AML-193 (cell line): Measurements from ENCODE around the gene SCNN1B.

Experiments used
- DNase-seq, 2 experiments: peaks; one replicate each; lab custom pipeline; 2025; lab: John Stamatoyannopoulos, UW

Gene SCNN1B

DNA sequence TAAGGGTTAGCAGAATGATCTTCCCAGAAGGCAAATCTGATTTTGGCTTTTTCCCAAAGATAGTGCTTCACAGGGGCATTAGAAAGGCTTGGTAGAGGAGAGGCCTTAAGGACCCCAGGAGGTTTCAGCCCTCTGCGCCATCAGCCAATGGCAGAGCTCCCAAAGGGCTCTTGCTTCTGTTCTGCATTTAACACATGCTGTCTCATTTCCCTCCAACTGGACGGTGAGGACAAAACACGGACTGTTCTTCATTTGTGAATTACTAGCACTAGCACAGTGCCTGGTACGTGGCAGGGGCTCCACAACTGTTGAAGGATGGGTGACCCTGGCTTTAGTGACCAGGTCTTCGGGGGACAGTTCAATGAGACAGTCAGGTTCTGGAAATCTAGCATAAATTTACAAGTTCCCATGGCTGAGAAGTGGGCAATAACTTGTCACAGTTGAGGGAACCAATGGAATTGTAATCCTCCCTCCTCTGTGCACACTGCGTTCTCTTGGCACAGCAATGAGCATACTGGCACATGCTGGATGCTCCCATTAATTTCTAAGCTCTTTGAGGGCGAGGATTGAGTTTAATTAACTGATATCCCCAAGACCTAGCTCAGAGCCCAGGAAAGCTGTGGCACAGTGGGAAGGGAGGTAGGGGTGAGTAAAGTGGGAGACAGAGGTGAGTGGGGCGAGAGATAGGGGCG is 105.5 kb downstream of the SCNN1B start:
- DNase-seq = no peak

DNA sequence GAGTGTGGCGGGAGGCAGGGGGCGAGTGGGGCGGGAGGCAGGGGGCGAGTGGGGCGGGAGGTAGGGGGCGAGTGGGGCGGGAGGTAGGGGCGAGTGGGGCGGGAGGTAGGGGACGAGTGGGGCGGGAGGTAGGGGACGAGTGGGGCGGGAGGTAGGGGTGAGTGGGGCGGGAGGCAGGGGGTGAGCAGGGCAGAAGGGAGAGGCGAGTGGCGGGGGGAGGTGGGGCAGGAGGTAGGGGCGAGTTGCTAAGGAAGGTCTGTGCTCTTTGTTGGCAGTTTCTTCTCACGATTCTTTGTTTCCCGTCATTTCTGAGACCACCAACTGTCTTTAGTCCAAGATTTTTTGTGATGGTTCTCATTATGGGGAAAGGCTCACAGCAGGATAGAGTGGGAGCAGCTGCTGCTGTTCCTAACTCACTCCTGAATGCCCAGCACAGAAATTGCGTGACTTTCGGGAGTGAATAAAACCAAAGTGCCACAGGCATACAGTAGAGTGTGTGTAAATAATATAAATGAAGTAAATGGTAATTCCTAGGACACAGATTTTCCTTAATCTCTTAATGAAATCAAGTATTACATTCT is 106.2 kb downstream of the SCNN1B start:
- DNase-seq = no peak

DNA sequence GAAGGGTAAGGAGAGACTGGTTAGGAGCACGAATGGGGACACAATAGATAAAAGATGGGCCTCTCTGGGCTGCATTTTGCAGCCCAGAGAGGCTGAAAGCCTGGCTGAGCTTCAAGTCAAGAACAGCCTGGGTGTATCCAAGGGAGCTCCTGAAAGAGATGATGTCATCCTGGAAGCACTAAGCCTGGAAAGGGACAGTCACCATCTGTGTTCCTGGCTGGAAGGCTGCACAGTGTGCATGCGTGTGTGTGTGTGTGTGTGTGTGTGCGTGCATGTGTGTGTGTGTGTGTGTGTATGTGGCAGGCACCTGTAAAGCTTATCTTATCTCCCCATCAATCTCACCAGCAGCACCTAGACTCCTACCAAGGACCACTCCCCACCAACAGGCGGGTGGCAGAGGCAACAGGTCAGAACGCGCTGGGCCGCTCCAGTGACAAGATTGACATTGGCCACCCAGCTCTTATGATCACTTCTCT is 106.8 kb downstream of the SCNN1B start:
- DNase-seq = no peak

GRCh38 chr16:23409522-23409921 is 107.4 kb downstream of the SCNN1B start:
- no peak for DNase-seq

DNA sequence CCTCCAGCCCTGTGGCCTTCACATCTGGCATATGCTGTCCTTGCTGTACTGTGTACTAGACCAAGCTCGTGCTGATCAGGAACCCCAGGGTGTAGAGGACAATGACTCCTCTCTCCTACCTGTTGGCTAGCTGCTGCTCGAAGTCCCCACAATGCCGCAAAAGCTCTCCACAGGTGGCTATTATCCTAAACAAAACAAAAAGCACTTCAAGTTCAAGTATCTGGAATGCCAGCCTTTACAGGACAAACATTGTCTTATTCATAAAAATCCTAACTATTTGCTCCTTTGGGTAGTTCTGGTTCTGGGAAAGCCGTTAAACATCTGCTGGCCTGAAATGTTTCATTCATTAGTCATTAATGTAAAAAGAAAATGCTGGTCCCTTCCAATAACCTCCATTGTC is 108.1 kb downstream of the SCNN1B start:
- DNase-seq = no peak

GRCh38 chr16:23414731-23415130 is 112.6 kb downstream of the SCNN1B start:
- DNase-seq = no peak

DNA sequence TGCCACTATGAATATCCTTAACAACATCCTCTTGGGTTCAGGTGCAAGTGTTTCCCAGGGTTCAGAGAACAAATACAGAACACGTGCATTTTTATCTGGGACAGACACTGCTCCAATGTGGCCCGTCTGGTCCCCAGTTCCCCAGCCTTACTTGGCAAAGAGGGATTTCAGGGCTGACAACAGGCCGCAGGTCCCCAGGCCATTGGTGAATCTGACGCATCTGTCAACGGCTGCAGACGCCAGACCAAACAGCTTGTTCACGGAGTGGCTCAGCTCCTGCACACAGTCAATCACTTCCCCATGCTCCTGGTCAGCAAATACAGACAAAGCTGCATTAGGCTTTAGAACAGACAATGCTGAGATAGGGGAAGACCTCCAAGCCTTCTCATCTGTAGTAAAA is 114.7 kb downstream of the SCNN1B start:
- DNase-seq = no peak

DNA sequence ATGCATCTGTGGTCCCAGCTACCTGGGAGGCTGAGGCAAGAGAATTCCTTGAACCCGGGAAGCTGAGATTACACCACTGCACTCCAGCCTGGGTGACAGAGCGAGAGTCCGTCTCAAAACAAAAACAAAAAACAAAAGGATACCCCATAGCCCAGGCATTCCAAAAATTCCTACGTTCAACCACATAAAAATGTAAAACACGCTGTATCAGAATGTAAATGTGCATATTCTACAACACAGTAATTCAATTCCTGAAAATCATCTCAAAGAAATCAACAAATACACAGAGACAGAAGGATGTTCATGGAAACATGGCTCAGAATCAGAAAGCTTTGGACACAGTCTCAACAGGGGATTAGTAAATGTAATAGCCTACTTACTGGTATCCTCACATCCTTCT is 117.9 kb downstream of the SCNN1B start:
- DNase-seq = no peak

GRCh38 chr16:23423496-23424049 is 121.5 kb downstream of the SCNN1B start:
- no peak for DNase-seq

DNA sequence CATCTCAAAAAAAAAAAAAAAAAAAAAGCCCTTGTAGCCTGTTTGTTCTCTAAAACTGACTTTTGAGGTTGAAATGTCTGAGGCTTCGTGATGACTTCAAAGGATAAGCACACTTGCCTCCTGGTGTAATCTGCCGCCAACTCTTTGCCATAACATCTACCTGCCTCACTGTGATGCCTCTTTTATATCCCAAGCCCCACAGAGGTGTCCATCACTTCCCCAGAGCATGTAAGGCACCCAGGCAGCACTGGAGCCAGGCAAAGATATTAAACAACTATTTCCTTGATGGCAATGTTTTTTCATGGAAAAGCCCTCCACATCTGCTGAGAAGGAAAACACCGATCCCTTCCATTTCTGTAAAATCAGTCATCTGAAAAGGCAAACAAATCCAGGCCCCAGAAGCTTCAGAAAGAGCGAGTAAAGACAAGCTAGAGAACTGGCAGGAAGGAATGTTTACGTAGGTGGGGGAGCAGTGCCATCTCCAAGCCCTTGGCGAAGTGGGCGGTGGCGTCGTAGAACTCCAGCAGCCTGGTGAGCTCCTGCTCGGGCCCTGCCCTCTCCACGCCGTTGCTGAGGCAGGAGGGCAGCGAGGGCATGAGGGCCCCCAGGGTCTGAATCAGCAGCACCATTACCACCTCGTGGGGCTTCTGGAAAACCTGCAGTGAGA is 122.3 kb downstream of the SCNN1B start:
- no peak for DNase-seq

DNA sequence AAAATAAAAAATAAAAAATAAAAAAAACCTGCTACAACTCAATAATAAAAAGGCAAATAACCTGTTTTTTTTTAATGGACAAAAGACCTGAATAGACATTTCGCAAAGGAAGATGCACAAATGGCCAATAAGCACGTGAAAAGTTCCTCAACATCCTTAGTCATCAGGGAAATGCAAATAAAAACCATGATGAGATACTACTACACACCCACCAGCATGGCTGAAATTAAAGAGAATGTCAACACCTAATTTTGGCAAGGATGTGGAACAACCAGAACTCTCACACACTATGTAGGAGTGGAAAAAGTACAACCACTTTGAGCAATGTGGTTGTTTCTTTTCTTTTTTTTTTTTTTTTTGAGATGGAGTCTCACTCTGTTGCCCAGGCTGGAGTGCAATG is 126.2 kb downstream of the SCNN1B start:
- no peak for DNase-seq
